Tibial nerve (tissue), 4 donors: Measurements from ENCODE around the gene ZNF148. TPM values are rescaled to one million over a fixed set of nuclear protein-coding genes. Genes with fewer than 3 reads are reported as not detected.
A peak's percentile ranks its signal among the peaks of the same experiment; 100 is the strongest.

Experiments
- DNase-seq, 2 donors: peaks; one replicate each; pipeline ENCODE4 v3.0.0-alpha.2; 2019; ENCODE audit warnings: low spot score in 2 of 2
- H3K27ac ChIP-seq, 4 donors: fragments of 200-600 bp; sonication (generic) in 3 of 4; one replicate each; pipeline ENCODE4 v1.5.1; 2017 to 2019; ENCODE audit warnings: mild to moderate bottlenecking in 1 of 4
- H3K27me3 ChIP-seq, 2 donors: fragments of 200-600 bp; sonication (generic) in 1 of 2; one replicate each; pipeline versions ENCODE4 v1.5.1 to v1.6.0; 2017 to 2019
- H3K36me3 ChIP-seq, 3 donors: fragments of 200-600 bp; sonication (generic); one replicate each; pipeline ENCODE4 v1.5.1; 2018 to 2019
- H3K4me1 ChIP-seq, 4 donors: fragments of 200-600 bp; sonication (generic) in 3 of 4; one replicate each; pipeline ENCODE4 v1.5.1; 2017 to 2019
- H3K4me3 ChIP-seq, 4 donors: fragments of 200-600 bp; sonication (generic) in 3 of 4; one replicate each; pipeline ENCODE4 v1.5.1; 2017 to 2019; ENCODE audit warnings: mild to moderate bottlenecking in 1 of 4, moderate library complexity in 1 of 4
- H3K9me3 ChIP-seq, 4 donors: fragments of 200-600 bp; sonication (generic) in 3 of 4; one replicate each; pipeline ENCODE4 v1.5.1; 2017 to 2019
- CTCF ChIP-seq, 5 experiments: fragments of 200-600 bp in 3 of 5; fragments of 450-650 bp in 2 of 5; sonication (generic) in 3 of 5; IDR thresholded peaks; one replicate each; pipeline ENCODE4 v1.5.1; 2016 to 2019; ENCODE audit warnings: antibody characterized with exemption in 5 of 5, mild to moderate bottlenecking in 3 of 5, moderate library complexity in 2 of 5
- EP300 ChIP-seq, 2 donors: sonication (generic); formaldehyde crosslinking; IDR thresholded peaks; one replicate each; pipeline ENCODE4 v1.6.1; 2017; ENCODE audit warnings: antibody characterized with exemption in 2 of 2, mild to moderate bottlenecking in 1 of 2
- POLR2A ChIP-seq, 2 donors: fragments of 450-650 bp; IDR thresholded peaks; one replicate each; pipeline ENCODE4 v1.6.1; 2017; ENCODE audit warnings: antibody characterized with exemption in 2 of 2, mild to moderate bottlenecking in 2 of 2, moderate library complexity in 2 of 2
- WGBS, 2 donors: methylation state at CpG; one replicate each; pipeline ENCODE4 v1.1.5; 2018; 5-methylcytosine and 5-hydroxymethylcytosine counted together
- total RNA-seq, 4 donors: library from RNA; depleted of rRNA; stranded (reverse); fragments of >200 nt; gene quantifications; one replicate each; pipeline ENCODE4 v1.1.0, GENCODE V29; 2016

Gene ZNF148
- total RNA-seq, 4 donors from 2014 or later = 19.5 to 28.0 (median 24.0) TPM

GRCh38 chr3:125212509-125213363 is 162.4 kb downstream of the ZNF148 start, which contains the start of gene SLC12A8:
TSS of gene SLC12A8 (minus strand) at chr3:125212748. CDS start at chr3:125211349, 1,399 bp downstream.
- TF ChIP-seq EP300 (IDR thresholded peaks at IDR 0.05) (no peak), CTCF (IDR thresholded peaks at IDR 0.05) (no peak), POLR2A (IDR thresholded peaks at IDR 0.05) (no peak)
- Histone ChIP-seq H3K27me3 (peaks cover 0 to 46% of the 10 kb centered on the region in 2 donors), H3K27ac (no peak within 1 kb of the TSS), H3K36me3 (no peaks in the 10 kb centered on the region), H3K4me1 (peaks cover 4 to 14% (median 12%) of the 10 kb centered on the region in 4 donors), H3K9me3 (no peaks in the 10 kb centered on the region), H3K4me3 (peak within 1 kb of the TSS in 2 of 4 donors; percentile 34 to 36)
- no peak for DNase-seq
- 9 to 20% methylated on average over 17 to 46 of the region's 55 CpGs for WGBS, 2 donors

DNA sequence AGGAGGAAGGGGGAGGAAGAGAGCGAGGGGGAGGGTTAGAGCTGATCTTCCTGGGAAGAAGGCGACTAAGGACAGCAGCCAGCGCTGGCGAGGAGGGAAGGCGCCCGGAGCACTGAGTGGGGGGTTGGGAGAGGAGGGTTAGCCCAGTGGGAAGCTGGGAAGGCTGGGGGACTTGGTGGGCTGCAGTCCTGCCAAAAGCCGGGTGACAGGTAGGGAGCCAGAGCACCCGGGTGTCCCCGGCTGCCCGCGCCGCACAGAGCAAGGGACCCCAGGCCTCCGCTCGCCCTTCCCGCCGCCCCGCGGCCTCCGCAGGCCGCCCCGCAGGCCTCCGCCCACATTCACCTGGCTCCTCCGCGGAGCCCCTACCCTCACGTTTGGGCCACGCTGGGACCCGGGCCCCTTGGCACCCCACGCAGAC is 163.0 kb downstream of the ZNF148 start:
- TF ChIP-seq CTCF (IDR thresholded peaks at IDR 0.05) (no peak), POLR2A (IDR thresholded peaks at IDR 0.05) (no peak), EP300 (IDR thresholded peaks at IDR 0.05) (no peak)
- WGBS, 2 donors = 5 to 11% methylated on average over 22 to 23 of the region's 28 CpGs
- H3K27ac ChIP-seq = no peak overlapping the region
- no peak for DNase-seq
- H3K27me3 ChIP-seq = peaks cover 0 to 46% of the 10 kb centered on the region in 2 donors
- H3K9me3 ChIP-seq = no peaks in the 10 kb centered on the region
- no peaks in the 10 kb centered on the region for H3K36me3 ChIP-seq
- peaks cover 4 to 14% (median 12%) of the 10 kb centered on the region in 4 donors for H3K4me1 ChIP-seq
- peak overlapping the region in 2 of 4 donors; percentile 34 to 36 for H3K4me3 ChIP-seq

GRCh38 chr3:125211523-125212090 is 163.5 kb downstream of the ZNF148 start:
- DNase-seq = no peak
- H3K36me3 ChIP-seq = no peaks in the 10 kb centered on the region
- TF ChIP-seq EP300 (IDR thresholded peaks at IDR 0.05) (no peak), POLR2A (IDR thresholded peaks at IDR 0.05) (no peak), CTCF (IDR thresholded peaks at IDR 0.05) (no peak)
- no peaks in the 10 kb centered on the region for H3K9me3 ChIP-seq
- 58 to 74% methylated on average over 11 of the region's 11 CpGs for WGBS, 2 donors
- peak overlapping the region in 1 of 4 donors; percentile 36 for H3K4me3 ChIP-seq
- no peak overlapping the region for H3K27ac ChIP-seq
- peaks cover 0 to 46% of the 10 kb centered on the region in 2 donors for H3K27me3 ChIP-seq
- H3K4me1 ChIP-seq = peaks cover 4 to 14% (median 12%) of the 10 kb centered on the region in 4 donors

DNA sequence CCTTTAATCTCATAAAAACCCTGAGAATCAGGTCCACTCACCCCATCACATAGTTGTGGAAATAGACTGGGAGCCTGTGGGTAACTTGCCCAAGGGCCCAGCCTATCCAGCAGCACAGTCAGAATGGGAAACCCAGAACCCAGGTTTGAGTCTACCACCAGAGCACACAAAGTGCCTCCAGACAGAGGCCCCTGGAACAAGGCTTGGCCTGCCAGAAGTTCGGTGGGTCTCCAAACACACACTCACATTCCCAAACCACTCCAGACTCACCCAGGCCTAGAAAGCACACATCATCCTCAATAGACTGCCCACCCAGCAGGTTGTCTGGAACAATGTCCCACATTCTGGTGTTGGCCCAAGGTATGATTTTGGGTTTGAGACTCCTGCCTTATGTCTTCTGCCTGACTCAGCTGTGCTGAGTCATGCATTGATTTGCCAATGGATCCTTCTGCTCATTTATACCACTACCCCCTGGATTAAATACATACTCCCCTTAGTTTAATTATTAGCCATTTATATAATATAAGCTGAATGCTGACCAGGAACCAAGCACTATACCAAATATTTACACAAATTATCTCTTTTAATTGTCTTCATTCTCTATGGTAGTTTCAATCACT is 167.1 kb downstream of the ZNF148 start:
- H3K27ac ChIP-seq = no peak overlapping the region
- peaks cover 0 to 30% of the 10 kb centered on the region in 2 donors for H3K27me3 ChIP-seq
- H3K36me3 ChIP-seq = no peaks in the 10 kb centered on the region
- TF ChIP-seq POLR2A (IDR thresholded peaks at IDR 0.05) (no peak), CTCF (IDR thresholded peaks at IDR 0.05) (no peak), EP300 (IDR thresholded peaks at IDR 0.05) (no peak)
- no peak for DNase-seq
- no peaks in the 10 kb centered on the region for H3K9me3 ChIP-seq
- H3K4me1 ChIP-seq = peaks cover 4 to 13% (median 11%) of the 10 kb centered on the region in 4 donors
- H3K4me3 ChIP-seq = no peak overlapping the region
- WGBS, 2 donors = 83 to 92% methylated on average over 1 of the region's 1 CpG
